ENCODE measurements around the gene EXOC4. TPM values are rescaled to one million over a fixed set of nuclear protein-coding genes. Genes with fewer than 3 reads are reported as not detected.

The EXOC4 gene
- total RNA-seq, 1 experiment from 2014 or later = 75.8 TPM

GRCh38 chr7:133873631-133874030, 620.8 kb downstream of the EXOC4 start:
- H3K4me2 ChIP-seq (ENCODE audit: insufficient read depth, insufficient read length, low read length) = no peak overlapping the region
- Mint-ChIP-seq H3K9me3 (no peaks in the 10 kb centered on the region), H3K27ac (no peak overlapping the region), H3K27me3 (ENCODE audit: low read depth) (no peaks in the 10 kb centered on the region), H3K36me3 (ENCODE audit: insufficient read depth in 1 of 3, low read depth in 3 of 3) (no peaks in the 10 kb centered on the region), H3K4me1 (peaks cover 6 to 9% of the 10 kb centered on the region in 2 experiments), H3K4me3 (no peak overlapping the region)
- H3K9ac ChIP-seq (ENCODE audit: extremely low read depth, insufficient read length, low read length) = no peak overlapping the region
- H3K4me1 ChIP-seq (ENCODE audit: insufficient read depth, low read length) = no peaks in the 10 kb centered on the region
- H2BK12ac ChIP-seq (ENCODE audit: insufficient read length, low read depth, low read length) = no peak overlapping the region
- H3K23ac ChIP-seq (ENCODE audit: insufficient read length, low read depth, low read length) = no peak overlapping the region
- no peak overlapping the region for H2AK5ac ChIP-seq (ENCODE audit: insufficient read length, low read length)
- no peak overlapping the region for H3K27ac ChIP-seq (ENCODE audit: insufficient read length, low read depth, low read length)
- no peaks in the 10 kb centered on the region for H3K23me2 ChIP-seq (ENCODE audit: insufficient read length, low read depth, low read length, poor library complexity, severe bottlenecking)
- no peak overlapping the region for H2BK15ac ChIP-seq (ENCODE audit: low read depth, low read length)
- WGBS (ENCODE audit: extremely low coverage, insufficient read length, low lambda C conversion rate) = no CpG with 5 or more reads among the region's 2 CpGs
- peaks cover 2% of the 10 kb centered on the region; the same call in 1 of the 2 replicates for H3K79me2 ChIP-seq (ENCODE audit: insufficient read depth, low read length)
- TF ChIP-seq, protein P1, sequence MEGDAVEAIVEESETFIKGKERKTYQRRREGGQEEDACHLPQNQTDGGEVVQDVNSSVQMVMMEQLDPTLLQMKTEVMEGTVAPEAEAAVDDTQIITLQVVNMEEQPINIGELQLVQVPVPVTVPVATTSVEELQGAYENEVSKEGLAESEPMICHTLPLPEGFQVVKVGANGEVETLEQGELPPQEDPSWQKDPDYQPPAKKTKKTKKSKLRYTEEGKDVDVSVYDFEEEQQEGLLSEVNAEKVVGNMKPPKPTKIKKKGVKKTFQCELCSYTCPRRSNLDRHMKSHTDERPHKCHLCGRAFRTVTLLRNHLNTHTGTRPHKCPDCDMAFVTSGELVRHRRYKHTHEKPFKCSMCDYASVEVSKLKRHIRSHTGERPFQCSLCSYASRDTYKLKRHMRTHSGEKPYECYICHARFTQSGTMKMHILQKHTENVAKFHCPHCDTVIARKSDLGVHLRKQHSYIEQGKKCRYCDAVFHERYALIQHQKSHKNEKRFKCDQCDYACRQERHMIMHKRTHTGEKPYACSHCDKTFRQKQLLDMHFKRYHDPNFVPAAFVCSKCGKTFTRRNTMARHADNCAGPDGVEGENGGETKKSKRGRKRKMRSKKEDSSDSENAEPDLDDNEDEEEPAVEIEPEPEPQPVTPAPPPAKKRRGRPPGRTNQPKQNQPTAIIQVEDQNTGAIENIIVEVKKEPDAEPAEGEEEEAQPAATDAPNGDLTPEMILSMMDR (conservative IDR thresholded peaks at IDR 0.05) = no peak
- H3T11ph ChIP-seq (ENCODE audit: low read length) = no peak overlapping the region
- no peak overlapping the region for H3K18ac ChIP-seq (ENCODE audit: insufficient read length, low read depth, low read length)
- no peak overlapping the region for H4K5ac ChIP-seq (ENCODE audit: insufficient read length, low read depth, low read length)
- H3K56ac ChIP-seq (ENCODE audit: insufficient read length, low read depth, low read length) = no peak overlapping the region
- H3K14ac ChIP-seq (ENCODE audit: insufficient read depth, low read length) = no peak overlapping the region
- H2BK20ac ChIP-seq (ENCODE audit: low read depth, low read length, poor library complexity, severe bottlenecking) = no peak overlapping the region
- H3K27me3 ChIP-seq (ENCODE audit: insufficient read depth, low read length) = no peaks in the 10 kb centered on the region
- H2BK5ac ChIP-seq (ENCODE audit: insufficient read length, low read length) = no peak overlapping the region
- H2AFZ ChIP-seq (ENCODE audit: low read length) = no peak overlapping the region
- no peak for DNase-seq
- H4K8ac ChIP-seq (replicated peaks; ENCODE audit: insufficient read length, low read depth, low read length) = no peak overlapping the region
- H4K91ac ChIP-seq (ENCODE audit: insufficient read length, low read depth, low read length) = no peak overlapping the region
- no peaks in the 10 kb centered on the region for H4K20me1 ChIP-seq (ENCODE audit: control insufficient read depth, insufficient read depth, insufficient read length)
- no peaks in the 10 kb centered on the region for H3K79me1 ChIP-seq (ENCODE audit: insufficient read depth, low read depth, low read length, poor library complexity, severe bottlenecking)
- no peaks in the 10 kb centered on the region for H3K9me3 ChIP-seq (ENCODE audit: control insufficient read depth, low read depth, low read length)
- no peak overlapping the region for H3K4ac ChIP-seq (ENCODE audit: low read depth, low read length)
- H2BK120ac ChIP-seq (ENCODE audit: low read depth, low read length, poor library complexity, severe bottlenecking) = no peak overlapping the region
